SW480 (cell line): ENCODE data around the gene PBRM1.
"Not testable (repeated sequence)": the region's sequence is repeated elsewhere in the genome, so short reads cannot be mapped to it uniquely, and the experiment has no call there.

Experiments
- DNase-seq: peaks from one replicate; pipeline ENCODE4 v3.0.0-alpha.2; 2016; ENCODE audit warnings: low spot score

Gene PBRM1

DNA sequence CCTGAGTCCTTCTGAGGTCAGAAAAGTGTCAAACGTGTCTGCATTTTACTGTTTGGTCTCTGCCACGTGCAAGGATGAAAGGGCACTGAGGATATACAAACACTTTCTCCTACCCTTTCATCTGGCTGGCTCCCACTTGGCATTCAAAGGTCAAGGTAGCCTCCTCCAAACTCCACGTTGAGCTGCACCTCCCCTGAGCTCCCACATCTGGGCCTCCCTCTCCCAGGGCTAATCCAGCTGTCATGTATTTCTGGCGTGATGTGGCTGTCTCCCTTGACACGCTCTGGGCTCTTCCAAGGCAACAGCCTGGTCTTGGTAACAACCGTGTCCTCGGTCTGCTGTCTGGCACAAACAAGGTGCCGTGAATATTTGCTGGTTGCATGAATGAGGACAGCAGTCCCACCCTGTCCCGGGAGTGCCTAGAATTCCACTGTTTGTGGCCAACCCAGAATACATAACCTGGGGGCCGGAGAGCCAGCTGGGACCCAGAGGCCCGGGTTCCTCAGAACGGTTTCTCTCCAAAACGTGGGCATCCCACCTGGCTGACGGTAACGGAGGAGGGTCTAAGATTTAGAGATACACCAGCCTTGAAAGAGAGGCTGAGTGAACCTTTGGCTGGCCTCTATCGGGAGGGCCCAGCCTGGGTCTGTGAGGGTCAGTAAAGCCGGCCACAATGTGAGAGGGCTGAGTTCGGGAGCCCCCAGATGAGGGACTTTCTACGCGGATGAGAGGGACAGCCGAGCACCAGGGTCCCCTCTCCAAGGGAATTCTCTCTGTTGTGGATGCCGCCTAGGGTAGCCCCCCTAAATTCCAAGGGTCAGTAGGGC lies 19.1 kb upstream of the PBRM1 start:
- peak; percentile 69 for DNase-seq

DNA sequence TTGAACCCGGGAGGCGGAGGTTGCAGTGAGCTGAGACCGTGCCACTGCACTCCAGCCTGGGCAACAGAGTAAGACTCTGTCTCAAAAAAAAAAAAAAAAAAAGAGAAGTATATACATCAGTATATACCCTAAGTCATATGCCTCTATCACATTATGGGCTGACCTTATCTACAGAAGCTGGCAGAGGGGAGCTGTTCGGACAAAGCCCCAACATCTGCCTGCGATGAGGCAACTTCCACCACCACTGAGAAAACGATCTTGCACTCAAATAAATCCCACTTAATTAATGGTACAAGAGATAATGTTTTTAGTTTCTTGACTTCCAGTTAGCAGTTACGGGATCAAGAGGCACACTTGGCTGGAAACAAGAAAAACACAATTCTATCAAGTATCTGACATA lies 17.6 kb upstream of the PBRM1 start:
- DNase-seq, result no peak

DNA sequence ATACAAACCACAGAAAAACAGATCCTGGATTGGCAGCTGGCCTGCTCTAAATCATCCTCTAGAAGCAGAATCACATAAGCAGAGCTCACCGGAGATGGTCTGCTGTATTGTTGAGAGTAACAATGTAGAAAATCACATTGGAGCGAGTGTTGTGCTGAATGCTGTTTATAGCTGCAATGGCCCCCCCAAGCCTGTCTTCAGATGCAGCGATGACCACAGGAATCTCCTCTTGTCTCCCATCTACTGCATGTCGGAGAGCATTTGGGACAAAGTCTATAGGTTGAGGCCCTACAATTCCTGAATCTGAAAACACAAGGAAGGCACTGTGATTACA lies 11.9 kb upstream of the PBRM1 start:
- no peak for DNase-seq

DNA sequence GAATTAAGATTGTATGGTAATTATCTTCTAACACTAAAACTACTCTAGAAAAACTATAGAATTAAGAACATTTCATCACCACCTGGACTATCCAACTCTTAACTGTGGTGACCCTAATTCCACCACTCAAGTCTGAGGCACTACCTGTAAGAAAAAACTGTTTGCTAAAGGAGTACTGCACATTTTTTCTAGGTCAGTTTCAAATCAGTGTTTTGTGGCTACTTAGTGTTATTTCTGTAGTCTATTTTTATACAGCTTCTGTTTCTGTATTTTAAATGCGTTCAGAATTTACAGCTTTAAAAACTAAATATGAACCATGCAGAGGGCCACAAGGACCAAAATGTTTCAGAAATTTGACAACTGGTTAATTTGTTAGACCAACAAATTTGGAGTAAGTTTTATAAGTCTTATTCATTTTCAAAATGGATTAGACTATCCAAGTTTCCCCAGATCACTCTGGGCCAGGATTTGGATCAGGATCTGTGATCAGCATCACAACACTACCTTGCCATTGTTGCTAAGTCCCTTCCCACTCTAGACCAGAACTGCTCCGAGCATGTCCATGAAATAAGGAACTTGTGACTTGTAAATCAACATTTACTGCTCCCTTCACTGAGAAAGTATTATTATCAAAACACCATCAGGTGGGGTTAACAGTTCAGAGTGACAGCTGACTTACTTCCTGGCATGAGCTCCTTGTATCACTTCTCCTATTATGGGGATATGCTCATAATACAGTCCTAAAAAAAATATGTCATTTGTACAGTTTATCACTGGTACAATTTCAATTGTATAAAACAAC lies 11.3 kb upstream of the PBRM1 start:
- DNase-seq, result no peak

DNA sequence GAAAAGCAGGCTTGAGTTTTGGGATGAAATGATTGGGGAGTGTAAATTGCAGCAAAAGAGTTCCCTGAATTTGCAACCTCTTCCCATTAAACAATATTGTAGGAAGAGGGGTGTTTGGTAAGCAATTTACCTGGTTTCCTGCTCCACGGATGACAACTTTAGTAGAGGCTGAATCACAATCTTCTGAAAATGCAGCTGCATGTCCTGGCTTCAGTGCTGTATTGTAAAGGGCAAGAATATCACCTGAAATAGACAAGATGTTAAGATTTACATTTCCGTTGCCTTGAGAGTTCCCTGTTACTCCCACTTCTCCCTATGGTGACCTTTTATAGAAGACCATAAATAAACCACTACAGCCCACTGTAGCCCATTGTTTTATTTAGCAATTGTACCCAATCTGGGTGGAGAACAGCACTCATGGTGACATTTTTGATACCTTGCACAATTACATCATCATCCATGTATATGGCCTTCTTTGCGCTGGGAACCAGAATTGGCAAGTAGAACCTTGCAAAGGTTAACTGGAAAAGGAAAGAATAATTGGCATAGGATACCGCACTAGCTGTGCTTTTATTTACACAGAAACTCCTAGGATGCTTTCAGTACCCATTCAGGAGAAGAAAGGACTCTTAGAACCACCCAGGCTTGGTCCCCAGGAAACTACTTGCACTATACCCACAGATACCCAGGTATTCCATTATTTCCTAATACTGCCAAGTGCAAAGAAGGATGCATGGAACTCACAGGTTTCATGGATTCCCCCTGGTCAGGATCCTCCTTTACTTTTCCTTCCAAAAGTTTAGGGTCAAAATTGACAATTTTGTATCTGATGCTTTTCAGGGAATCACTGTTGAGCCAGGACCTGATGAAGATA lies 10.3 kb upstream of the PBRM1 start:
- no peak for DNase-seq

DNA sequence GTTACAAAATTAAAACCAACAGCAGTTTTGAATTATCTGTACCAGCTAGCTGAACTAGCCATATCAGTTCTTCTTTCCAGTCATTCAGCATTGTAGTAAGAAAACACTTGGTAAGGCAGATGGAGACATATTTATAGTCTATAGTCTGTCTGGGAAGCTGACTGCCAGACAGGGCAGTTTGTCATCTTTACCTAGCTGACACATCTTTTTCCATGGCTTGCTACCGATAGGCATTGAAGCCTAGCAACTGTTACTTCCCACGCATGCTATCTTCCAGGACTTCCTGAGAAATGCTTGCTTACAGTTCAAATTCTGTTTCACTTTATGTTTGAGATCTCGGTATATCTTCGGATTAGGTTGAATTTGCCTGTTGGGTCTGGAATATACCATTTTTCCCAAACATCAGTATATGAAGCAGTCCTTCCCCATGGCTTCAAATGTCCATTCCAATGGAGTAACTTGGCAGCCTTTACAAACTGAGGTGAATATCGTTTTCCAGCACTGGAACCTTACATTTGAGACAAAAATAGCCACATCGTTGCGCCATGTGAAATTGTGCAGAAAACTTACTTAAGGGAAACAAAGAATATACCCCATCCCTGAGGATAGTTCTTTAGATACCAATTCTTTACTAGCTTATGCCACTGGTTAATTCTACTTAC lies 8.9 kb upstream of the PBRM1 start:
- no peak for DNase-seq

DNA sequence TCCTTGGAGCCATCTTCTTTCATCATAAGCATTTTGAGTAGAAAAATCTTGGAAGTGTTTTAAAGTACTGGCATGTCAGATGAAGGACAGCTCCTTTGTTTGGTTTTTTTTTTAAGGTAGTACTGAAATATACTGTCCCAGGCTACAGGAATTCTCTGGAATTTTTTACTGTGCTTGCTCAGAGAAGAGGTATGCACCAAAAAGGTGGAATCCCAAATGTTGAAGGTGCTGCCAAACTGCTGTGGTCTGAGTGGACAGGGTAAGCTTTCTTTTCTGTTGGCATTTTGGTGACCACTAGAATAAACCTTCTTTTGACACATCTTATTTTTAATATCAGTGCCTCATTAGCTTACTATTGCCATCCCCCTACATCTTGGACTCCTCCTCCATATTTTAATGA lies 7.4 kb upstream of the PBRM1 start:
- no peak for DNase-seq

DNA sequence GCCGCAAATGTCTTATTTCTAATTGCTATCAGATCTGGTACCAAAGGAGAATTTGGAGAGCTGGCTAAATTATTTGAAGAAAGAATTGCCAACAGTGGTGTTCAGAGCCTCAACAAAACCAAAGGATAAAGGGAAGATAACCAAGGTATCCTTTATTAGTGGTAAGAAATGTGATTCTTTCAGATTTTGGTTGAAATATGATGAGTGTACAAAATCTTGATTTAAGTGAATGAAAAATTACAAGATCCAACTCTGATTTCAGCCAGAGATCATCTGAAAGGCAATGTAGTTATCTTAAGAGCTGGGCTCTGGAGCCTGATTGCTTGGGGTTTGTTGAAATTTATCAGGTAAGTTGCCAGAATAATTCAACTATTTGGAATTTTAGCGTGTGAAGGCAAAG lies 4.8 kb upstream of the PBRM1 start:
- no peak for DNase-seq

DNA sequence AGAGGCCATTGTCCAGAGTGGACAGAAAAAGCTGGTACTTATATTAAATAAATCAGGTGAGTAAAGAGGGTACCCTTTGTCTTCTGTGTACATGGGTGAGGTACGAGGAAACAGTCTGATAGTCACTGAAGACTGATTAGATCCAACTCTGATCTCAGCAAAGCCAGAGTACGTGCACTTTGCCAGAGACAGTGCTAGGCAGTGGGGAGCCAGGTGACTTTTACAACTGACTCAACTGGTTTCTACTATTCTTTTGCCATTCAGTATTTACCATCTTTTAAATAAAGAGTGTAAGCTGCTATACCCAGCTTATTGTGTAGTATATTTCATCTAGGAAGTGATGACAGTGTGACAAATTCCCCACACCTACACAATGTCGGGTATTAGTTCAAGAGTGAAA lies 3.4 kb upstream of the PBRM1 start:
- no peak for DNase-seq

DNA sequence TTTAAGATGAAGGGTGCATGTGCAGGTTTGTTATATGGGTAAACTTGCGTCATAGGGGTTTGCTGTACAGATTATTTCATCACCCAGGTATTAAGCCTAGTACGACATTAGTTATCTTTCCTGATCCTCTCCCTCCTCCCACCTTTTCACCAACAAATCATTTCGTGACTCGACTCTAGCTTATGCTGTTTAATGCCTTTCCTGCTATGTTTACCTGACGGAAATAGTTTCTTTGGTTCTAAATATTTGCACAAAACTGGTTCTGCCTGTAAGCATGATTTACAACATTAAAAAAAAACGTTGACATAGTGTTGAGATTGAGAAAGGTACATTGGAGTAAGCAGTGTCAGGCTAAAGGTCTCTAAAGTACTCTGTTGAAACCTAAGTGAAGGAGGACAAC lies 2.6 kb upstream of the PBRM1 start:
- no peak for DNase-seq

DNA sequence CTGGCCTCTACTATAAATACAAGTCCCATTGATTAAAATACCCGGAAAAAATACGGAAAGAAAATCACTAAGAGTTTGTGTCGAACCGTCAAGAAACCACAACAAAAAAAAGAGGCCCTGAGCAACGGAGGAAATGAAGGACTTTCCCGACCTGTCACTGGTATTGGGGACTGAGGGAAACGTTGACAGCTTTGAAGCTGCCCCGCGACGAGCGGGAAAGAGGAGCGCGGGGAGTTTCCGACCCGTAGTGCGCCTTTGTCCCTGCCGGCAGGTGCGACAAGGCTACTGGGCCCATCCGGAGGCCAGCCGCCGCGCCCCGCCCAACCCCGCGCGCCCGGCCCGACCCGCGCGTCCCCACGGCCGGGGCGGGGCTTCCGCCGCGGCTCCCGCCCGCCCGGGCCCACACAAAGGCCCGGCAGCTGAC lies 416 bp downstream of the PBRM1 start:
- peak; percentile 88 for DNase-seq

DNA sequence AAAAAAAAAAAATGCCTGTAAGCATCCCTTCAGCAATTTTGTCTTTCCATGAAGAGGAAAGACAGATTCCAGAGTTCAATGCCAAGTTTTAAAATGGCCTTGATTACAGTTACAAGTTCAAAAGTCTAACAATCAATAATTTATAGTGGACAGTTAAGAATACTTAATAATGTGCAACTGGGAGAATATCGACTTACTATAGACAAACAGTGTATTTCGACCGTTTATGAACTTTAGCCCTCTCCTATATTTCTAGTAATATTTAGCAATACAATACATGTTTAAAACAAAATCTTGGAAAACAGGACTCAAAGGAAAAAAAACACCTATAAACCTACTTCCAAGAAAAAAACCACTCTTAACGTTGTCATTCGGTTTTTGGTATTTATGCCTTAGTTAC lies 1.5 kb downstream of the PBRM1 start:
- DNase-seq, result no peak

DNA sequence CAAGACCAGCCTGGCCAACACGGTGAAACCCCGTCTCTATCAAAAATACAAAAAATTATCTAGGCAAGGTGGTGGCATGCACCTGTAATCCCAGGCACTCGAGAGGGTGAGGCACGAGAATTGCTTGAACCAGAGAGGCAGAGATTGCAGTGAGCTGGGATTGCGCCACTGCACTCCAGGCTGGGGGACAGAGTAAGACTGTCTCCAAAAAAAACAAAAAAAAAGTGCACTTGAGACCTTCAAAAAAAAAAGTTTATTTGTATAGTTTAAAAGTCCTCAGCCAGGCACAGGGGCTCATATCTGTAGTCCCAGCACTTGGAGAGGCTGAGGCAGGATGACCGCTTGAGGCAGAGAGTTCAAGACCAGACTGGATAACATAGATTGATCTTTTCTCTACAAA lies 2.1 kb downstream of the PBRM1 start:
- DNase-seq, result no peak

DNA sequence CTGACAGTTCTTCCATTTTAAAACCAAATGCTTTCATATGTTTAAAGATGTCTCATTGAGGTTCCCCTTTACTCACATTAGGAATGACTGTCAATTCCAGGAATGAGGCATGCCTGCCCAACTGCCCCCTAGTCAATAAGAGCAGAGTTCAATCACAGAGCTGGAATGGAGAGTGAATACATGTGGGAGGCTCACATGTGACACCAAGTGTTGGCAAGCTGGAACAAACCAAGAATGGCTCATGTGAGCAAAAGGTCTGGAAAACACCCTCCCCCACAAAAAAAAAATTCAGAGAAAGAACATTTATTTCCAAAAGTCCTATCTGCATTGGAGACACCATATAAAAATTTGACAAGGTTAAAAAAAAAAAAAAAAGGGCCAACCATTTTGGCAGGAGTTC lies 3.7 kb downstream of the PBRM1 start:
- peak; percentile 42 for DNase-seq

DNA sequence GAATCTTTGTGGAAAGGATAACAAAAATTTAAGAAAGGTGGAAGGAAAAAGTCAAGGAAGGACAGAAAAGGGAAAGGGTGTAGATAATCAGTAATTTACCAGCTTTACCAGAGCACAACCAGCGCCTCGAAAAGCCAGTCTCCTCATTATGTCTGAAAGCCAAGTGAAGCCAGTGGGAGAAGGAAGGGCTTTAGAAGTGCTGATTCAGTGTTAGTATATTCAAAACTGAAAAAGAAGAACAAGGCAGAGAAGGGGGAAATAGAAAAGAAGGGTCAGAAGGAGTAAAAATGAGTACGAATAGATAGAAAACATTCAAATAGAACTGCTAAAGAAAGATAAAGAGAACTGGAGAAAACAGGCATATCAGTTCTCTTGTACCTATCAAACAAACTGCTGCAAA lies 4.1 kb downstream of the PBRM1 start:
- DNase-seq, result no peak

DNA sequence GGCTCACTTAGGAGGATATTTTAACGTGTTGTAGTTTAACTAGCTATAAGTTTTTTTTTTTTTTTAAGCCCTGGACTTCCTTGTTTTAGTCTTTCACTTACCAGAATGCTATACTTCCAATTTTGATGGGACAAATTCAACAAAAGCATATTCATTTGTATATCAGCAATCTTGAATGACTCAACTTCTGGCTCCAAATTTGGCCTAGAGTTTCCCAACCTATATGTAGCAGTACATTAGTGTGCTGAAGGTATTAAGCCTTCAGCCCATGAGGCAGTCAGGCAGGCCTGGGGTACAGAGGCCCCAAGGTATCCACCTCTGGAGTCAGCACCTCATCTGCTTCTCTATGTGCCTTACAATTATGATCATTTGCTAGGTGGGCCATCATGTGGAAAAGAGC lies 5.9 kb downstream of the PBRM1 start:
- no peak for DNase-seq

DNA sequence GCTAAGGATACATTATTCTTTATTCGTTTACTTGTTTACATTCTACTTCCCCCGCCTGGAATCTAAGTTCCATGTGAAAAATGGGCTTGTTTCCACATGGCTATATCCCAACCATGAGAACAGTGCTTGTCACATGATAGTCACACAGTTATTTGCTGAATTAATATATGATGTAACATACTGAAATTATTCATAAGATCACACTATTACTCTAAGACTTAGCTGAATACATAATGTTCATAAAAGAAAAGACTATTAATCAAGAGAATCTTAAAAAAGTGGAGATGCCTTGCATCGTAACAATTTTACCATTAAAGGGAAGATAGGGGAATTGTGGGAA lies 6.5 kb downstream of the PBRM1 start:
- DNase-seq, result peak; percentile 53

DNA sequence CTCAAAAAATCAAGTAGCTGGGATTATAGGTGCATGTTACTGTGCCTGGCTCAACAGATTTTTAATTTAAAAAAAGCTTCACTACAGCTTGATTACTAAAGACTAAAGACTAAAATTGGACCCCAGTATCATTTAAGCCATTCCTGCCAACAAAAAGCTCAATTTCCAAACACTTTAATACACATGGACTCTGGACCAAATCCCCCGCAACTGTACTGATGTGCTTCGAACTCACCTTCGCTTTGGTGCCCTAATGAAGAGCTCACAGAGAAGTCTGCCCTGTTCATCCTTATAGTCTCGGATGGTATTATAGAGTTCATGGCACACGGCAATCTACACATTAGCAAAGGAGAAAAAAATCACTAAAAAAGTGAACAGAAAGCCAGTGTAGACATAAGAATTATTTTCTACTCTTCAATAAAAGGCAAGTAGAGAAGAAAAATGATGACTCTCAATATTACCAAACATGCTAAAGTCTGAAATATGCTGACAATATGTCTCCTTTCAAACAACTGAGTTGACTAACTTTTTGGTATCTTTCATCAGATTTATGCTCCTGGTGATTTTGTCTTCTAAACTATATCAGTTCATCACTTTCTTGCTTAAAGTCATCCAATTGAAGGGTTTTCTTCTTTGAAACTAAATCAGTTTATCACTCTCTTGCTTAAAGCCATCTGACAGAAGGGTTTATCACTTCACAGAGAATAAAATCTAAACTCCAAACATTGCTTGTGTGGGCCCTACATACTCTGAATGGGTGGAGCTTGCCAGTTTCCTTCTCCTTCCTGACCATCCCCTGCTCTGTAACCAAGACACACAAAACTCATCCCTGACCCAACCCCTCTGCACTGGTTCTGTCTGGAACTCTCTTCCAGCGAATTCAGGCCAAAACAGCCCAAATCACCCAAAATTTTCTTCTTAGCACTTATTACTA lies 7.2 kb downstream of the PBRM1 start:
- DNase-seq, result no peak

DNA sequence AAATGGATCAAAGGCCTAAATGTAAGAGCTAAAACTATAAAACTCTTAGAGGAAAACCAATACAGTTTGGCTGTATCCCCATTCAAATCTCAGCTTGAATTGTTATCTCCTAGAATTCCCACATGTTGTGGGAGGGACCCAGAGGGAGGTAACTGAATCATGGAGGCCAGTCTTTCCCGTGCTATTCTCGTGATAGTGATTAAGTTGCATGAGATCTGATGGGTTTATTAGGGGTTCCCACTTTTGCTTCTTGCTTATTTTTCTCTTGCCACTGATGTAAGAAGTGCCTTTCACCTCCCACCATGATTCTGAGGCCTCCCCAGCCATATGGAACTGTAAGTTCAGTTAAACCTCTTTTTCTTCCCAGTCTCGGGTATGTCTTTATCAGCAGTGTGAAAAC lies 9.5 kb downstream of the PBRM1 start:
- DNase-seq, result not testable (repeated sequence)

DNA sequence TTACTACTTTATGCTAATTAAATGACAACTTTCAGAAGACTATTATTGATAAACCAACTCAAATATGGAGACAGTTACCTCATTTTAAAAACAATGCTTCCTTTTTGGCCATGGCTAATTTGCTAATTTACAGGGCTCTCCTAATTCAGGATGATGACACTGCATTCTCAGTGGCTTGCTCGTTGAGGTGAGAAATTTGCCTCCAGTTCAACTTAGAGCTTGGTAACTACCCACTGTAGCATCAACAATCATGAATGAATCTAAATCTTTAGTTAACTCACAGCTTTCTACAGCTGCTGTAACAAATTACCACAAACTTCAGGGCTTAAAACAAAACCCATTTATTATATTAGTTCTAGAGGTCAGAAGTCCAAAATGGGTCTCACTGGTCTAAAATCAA lies 14.0 kb downstream of the PBRM1 start:
- no peak for DNase-seq
